HepG2 (cell line): Measurements from ENCODE around the gene FBH1. TPM values are rescaled to one million over a fixed set of nuclear protein-coding genes. Genes with fewer than 3 reads are reported as not detected.

Experiments
- ELF3 ChIP-seq: IDR thresholded peaks from 2 replicates; pipeline ENCODE4 v1.6.1; 2016; ENCODE audit warnings: missing genetic modification reagents, missing compliant biosample characterization
- HNF4G ChIP-seq, 2 experiments: sonication (generic) in 1 of 2; formaldehyde crosslinking in 1 of 2; IDR thresholded peaks; 2 replicates each; pipeline versions ENCODE4 v1.4.0 to v1.6.1; 2011 to 2020; ENCODE audit warnings: borderline replicate concordance in 2 of 2, low read depth in 2 of 2, mild to moderate bottlenecking in 2 of 2, low read length in 1 of 2, missing genetic modification reagents in 1 of 2, moderate library complexity in 1 of 2
- KLF13 ChIP-seq: sonication (generic); formaldehyde crosslinking; IDR thresholded peaks from 2 replicates; pipeline ENCODE4 v1.4.0; 2020; ENCODE audit warnings: mild to moderate bottlenecking, missing genetic modification reagents
- MEF2D ChIP-seq: sonication (generic); formaldehyde crosslinking; IDR thresholded peaks from 2 replicates; pipeline ENCODE4 v1.5.1; 2020; ENCODE audit warnings: mild to moderate bottlenecking, missing genetic modification reagents
- MIER3 ChIP-seq: IDR thresholded peaks from 2 replicates; pipeline ENCODE4 v1.6.1; 2016; ENCODE audit warnings: missing compliant biosample characterization, borderline replicate concordance
- NPAS2 ChIP-seq: sonication (generic); formaldehyde crosslinking; IDR thresholded peaks from 2 replicates; pipeline ENCODE4 v1.8.0; 2022; ENCODE audit warnings: mild to moderate bottlenecking, missing genetic modification reagents, borderline replicate concordance
- REL ChIP-seq: sonication (generic); formaldehyde crosslinking; conservative IDR thresholded peaks from 2 replicates; pipeline ENCODE4 v1.8.0; 2022; ENCODE audit warnings: mild to moderate bottlenecking, missing genetic modification reagents, moderate library complexity
- SPEN ChIP-seq: sonication (generic); formaldehyde crosslinking; IDR thresholded peaks from 2 replicates; pipeline ENCODE4 v1.5.1; 2020; ENCODE audit warnings: low read depth, mild to moderate bottlenecking, missing genetic modification reagents
- ZFP90 ChIP-seq: sonication (generic); formaldehyde crosslinking; IDR thresholded peaks from 2 replicates; pipeline ENCODE4 v1.8.0; 2022; ENCODE audit warnings: missing genetic modification reagents, mild to moderate bottlenecking, inconsistent platforms, borderline replicate concordance
- ZNF160 ChIP-seq: sonication (generic); formaldehyde crosslinking; IDR thresholded peaks from 2 replicates; pipeline ENCODE4 v1.8.0; 2022; ENCODE audit warnings: mild to moderate bottlenecking, inconsistent platforms, missing genetic modification reagents
- ZNF24 ChIP-seq: fragments of 450-650 bp; IDR thresholded peaks from 2 replicates; pipeline ENCODE4 v1.6.1; 2017; ENCODE audit warnings: antibody characterized with exemption, mild to moderate bottlenecking
- ZNF333 ChIP-seq: sonication (generic); formaldehyde crosslinking; IDR thresholded peaks from 2 replicates; pipeline ENCODE4 v1.4.0; 2020; ENCODE audit warnings: mild to moderate bottlenecking, missing genetic modification reagents, borderline replicate concordance
- ZNF431 ChIP-seq: sonication (generic); formaldehyde crosslinking; IDR thresholded peaks from 2 replicates; pipeline ENCODE4 v1.9.0; 2022; ENCODE audit warnings: missing genetic modification reagents, low read depth, mild to moderate bottlenecking, borderline replicate concordance
- ZNF564 ChIP-seq: sonication (generic); formaldehyde crosslinking; IDR thresholded peaks from 2 replicates; pipeline ENCODE4 v1.8.1; 2023; ENCODE audit warnings: mild to moderate bottlenecking, missing genetic modification reagents
- ZNF567 ChIP-seq: sonication (generic); formaldehyde crosslinking; IDR thresholded peaks from 2 replicates; pipeline ENCODE4 v1.8.1; 2023; ENCODE audit warnings: mild to moderate bottlenecking, missing genetic modification reagents, borderline replicate concordance
- ZNF891 ChIP-seq: sonication (generic); formaldehyde crosslinking; IDR thresholded peaks from 2 replicates; pipeline ENCODE4 v1.5.0; 2020; ENCODE audit warnings: mild to moderate bottlenecking, missing genetic modification reagents
- ZSCAN22 ChIP-seq: sonication (generic); formaldehyde crosslinking; IDR thresholded peaks from 2 replicates; pipeline ENCODE4 v1.4.0; 2020; ENCODE audit warnings: mild to moderate bottlenecking, missing genetic modification reagents
- polyA plus RNA-seq, 8 experiments: library from polyadenylated mRNA; depleted of rRNA in 3 of 8; stranded (reverse) in 7 of 8; unstranded in 1 of 8; fragments of >200 nt; fragmentation: Illumina TruSeq in 4 of 8; extraction: Trizol in 4 of 8; gene quantifications; 2 replicates each; pipeline versions ENCODE4 v1.2.1 to v1.2.3, GENCODE V29; 2011 to 2016; ENCODE audit warnings: low read depth in 4 of 8, missing spikeins in 1 of 8, mixed read lengths in 1 of 8; ENCODE audit not compliant: insufficient read depth in 1 of 8
- total RNA-seq, 5 experiments: library from RNA; depleted of rRNA; stranded (reverse); fragments of >200 nt; fragmentation: Illumina TruSeq; extraction: Trizol; gene quantifications; 2 replicates each; pipeline ENCODE4 v1.2.3, GENCODE V29; 2016; ENCODE audit warnings: low read depth in 1 of 5
- TF ChIP-seq, protein P1 (sequence below): sonication (generic); formaldehyde crosslinking; IDR thresholded peaks from 2 replicates; pipeline ENCODE4 v1.4.0; 2020; ENCODE audit warnings: mild to moderate bottlenecking, missing genetic modification reagents, borderline replicate concordance
- TF ChIP-seq, protein P2 (sequence below): sonication (generic); formaldehyde crosslinking; IDR thresholded peaks from 2 replicates; pipeline ENCODE4 v1.4.0; 2020; ENCODE audit warnings: missing genetic modification reagents
- TF ChIP-seq, protein P3 (sequence below): sonication (generic); formaldehyde crosslinking; IDR thresholded peaks from 2 replicates; pipeline ENCODE4 v1.4.0; 2020; ENCODE audit warnings: mild to moderate bottlenecking, missing genetic modification reagents
- TF ChIP-seq, protein P4 (sequence below): sonication (generic); formaldehyde crosslinking; IDR thresholded peaks from 2 replicates; pipeline ENCODE4 v1.5.0; 2020; ENCODE audit warnings: missing genetic modification reagents, mild to moderate bottlenecking, borderline replicate concordance

FBH1 gene
- total and polyA plus RNA-seq, 2 of the 13 experiments (the other 11 are each of a cell fraction or from before 2014, with no cell fraction given): 48.8 to 60.3 TPM

DNA sequence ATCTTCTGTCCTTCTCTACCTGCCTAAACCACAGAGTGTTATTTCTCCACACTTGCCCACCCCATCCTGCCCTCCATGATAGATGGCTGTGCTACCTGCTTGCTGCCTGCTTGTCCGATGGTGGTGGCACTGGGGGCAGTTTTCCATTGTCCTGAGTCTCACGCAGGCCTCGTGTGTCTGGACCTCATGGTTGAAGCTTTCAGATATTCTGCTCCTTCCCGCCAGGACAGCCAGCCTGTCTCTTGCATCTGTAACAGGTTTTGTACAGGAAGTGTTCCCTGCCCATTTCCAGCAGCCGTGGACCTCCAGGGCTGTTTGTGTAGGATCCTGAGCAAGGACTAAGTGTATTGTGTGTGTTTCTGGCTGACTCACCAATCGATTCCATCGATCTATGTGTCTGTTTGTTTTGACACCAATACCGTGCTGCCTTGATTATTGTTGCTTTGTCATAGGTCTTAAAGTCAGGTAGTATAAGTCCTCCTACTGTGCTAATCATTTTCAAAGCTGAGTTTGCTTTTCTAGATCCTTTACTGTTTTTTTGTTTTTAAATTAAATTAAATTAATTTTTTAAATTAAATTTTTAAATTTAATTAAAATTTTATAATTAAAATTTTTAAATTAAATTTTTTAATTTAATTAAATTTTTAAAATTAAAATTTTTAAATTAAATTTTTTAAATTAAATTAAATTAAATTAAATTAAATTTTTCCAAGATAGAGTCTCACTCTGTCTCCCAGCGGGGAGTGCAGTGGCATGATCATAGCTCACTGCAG lies 78.8 kb downstream of the FBH1 start (continued):
- TF ChIP-seq REL (CRISPR knock-in tag) (0 out of 2 replicates have a peak, but pooled peaks have one; percentile 28), ELF3 (CRISPR knock-in tag) (peak; percentile 88), HNF4G (IDR thresholded peaks at IDR 0.05; ENCODE audit: borderline replicate concordance, low read depth, low read length) (0 out of 2 replicates have a peak, but pooled peaks have one; percentile 12), HNF4G (CRISPR knock-in tag; IDR thresholded peaks at IDR 0.05; ENCODE audit: borderline replicate concordance, low read depth) (no peak; the same call in 1 of the 2 replicates), NPAS2 (no peak), SPEN (CRISPR knock-in tag) (peak; percentile 31; the same call in 1 of the 2 replicates), ZNF431 (CRISPR knock-in tag) (peak; percentile 54; the same call in 1 of the 2 replicates), MIER3 (peak; percentile 97), ZNF24 (no peak; the same call in 1 of the 2 replicates), KLF13 (CRISPR knock-in tag) (no peak), ZNF567 (CRISPR knock-in tag) (no peak), ZFP90 (CRISPR knock-in tag) (0 out of 2 replicates have a peak, but pooled peaks have one; percentile 17), ZNF333 (peak; percentile 32; the same call in 1 of the 2 replicates), ZNF891 (CRISPR knock-in tag) (no peak), ZNF160 (CRISPR knock-in tag) (peak; percentile 77; the same call in 1 of the 2 replicates), ZNF564 (0 out of 2 replicates have a peak, but pooled peaks have one; percentile 27), ZSCAN22 (peak; percentile 93), MEF2D (CRISPR knock-in tag) (peak; percentile 61; the same call in 1 of the 2 replicates)
- TF ChIP-seq, protein P1, sequence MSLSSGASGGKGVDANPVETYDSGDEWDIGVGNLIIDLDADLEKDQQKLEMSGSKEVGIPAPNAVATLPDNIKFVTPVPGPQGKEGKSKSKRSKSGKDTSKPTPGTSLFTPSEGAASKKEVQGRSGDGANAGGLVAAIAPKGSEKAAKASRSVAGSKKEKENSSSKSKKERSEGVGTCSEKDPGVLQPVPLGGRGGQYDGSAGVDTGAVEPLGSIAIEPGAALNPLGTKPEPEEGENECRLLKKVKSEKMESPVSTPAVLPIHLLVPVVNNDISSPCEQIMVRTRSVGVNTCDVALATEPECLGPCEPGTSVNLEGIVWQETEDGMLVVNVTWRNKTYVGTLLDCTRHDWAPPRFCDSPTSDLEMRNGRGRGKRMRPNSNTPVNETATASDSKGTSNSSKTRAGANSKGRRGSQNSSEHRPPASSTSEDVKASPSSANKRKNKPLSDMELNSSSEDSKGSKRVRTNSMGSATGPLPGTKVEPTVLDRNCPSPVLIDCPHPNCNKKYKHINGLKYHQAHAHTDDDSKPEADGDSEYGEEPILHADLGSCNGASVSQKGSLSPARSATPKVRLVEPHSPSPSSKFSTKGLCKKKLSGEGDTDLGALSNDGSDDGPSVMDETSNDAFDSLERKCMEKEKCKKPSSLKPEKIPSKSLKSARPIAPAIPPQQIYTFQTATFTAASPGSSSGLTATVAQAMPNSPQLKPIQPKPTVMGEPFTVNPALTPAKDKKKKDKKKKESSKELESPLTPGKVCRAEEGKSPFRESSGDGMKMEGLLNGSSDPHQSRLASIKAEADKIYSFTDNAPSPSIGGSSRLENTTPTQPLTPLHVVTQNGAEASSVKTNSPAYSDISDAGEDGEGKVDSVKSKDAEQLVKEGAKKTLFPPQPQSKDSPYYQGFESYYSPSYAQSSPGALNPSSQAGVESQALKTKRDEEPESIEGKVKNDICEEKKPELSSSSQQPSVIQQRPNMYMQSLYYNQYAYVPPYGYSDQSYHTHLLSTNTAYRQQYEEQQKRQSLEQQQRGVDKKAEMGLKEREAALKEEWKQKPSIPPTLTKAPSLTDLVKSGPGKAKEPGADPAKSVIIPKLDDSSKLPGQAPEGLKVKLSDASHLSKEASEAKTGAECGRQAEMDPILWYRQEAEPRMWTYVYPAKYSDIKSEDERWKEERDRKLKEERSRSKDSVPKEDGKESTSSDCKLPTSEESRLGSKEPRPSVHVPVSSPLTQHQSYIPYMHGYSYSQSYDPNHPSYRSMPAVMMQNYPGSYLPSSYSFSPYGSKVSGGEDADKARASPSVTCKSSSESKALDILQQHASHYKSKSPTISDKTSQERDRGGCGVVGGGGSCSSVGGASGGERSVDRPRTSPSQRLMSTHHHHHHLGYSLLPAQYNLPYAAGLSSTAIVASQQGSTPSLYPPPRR: peak; percentile 94
- TF ChIP-seq, protein P2, sequence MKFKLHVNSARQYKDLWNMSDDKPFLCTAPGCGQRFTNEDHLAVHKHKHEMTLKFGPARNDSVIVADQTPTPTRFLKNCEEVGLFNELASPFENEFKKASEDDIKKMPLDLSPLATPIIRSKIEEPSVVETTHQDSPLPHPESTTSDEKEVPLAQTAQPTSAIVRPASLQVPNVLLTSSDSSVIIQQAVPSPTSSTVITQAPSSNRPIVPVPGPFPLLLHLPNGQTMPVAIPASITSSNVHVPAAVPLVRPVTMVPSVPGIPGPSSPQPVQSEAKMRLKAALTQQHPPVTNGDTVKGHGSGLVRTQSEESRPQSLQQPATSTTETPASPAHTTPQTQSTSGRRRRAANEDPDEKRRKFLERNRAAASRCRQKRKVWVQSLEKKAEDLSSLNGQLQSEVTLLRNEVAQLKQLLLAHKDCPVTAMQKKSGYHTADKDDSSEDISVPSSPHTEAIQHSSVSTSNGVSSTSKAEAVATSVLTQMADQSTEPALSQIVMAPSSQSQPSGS (CRISPR knock-in tag): peak; percentile 60; the same call in 1 of the 2 replicates
- TF ChIP-seq, protein P3, sequence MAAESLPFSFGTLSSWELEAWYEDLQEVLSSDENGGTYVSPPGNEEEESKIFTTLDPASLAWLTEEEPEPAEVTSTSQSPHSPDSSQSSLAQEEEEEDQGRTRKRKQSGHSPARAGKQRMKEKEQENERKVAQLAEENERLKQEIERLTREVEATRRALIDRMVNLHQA: no peak
- TF ChIP-seq, protein P4, sequence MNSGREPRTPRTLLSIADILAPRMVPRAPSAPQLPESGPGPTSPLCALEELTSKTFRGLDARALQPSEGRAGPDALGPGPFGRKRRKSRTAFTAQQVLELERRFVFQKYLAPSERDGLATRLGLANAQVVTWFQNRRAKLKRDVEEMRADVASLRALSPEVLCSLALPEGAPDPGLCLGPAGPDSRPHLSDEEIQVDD (CRISPR knock-in tag): no peak
